ENCODE measurements around the gene SUCO.

DNA sequence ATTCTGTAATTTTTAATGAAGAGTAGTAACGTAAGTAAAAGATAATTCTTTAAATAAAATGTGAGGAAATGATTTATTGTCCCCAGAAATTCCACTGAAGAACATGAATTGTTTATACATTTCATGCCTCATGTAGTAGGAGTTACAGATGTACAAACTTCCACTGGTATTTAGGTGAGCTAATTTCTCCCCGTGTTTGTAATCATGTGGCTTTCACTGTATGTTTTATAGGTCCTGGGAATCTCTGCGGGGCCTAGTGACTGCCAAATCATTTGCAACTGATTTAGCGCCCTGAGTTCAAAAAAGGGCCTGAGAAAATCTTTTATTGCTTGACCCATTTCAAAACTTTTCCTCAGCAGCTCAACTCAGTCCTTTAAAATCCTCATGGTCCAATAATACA, 95.5 kb downstream of the SUCO start:
- TF ChIP-seq EZH2phosphoT487 (IDR thresholded peaks at IDR 0.05; ENCODE audit: low read depth, severe bottlenecking, unreplicated experiment) (no peak), EZH2 (IDR thresholded peaks at IDR 0.05; ENCODE audit: borderline replicate concordance) (no peak)
- TF ChIP-seq, protein P1, sequence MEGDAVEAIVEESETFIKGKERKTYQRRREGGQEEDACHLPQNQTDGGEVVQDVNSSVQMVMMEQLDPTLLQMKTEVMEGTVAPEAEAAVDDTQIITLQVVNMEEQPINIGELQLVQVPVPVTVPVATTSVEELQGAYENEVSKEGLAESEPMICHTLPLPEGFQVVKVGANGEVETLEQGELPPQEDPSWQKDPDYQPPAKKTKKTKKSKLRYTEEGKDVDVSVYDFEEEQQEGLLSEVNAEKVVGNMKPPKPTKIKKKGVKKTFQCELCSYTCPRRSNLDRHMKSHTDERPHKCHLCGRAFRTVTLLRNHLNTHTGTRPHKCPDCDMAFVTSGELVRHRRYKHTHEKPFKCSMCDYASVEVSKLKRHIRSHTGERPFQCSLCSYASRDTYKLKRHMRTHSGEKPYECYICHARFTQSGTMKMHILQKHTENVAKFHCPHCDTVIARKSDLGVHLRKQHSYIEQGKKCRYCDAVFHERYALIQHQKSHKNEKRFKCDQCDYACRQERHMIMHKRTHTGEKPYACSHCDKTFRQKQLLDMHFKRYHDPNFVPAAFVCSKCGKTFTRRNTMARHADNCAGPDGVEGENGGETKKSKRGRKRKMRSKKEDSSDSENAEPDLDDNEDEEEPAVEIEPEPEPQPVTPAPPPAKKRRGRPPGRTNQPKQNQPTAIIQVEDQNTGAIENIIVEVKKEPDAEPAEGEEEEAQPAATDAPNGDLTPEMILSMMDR (IDR thresholded peaks at IDR 0.05; ENCODE audit: poor library complexity), result no peak
